GM23338 (cell line): Measurements from ENCODE around the gene SNX9.

ENCODE experiments used
- CREB1 ChIP-seq: fragments of 250-450 bp; sonication (Bioruptor Pico); IDR thresholded peaks from 2 replicates; pipeline ENCODE4 v1.5.0; 2020; ENCODE audit warnings: low read depth, mild to moderate bottlenecking, moderate library complexity
- EZH2 ChIP-seq: fragments of 200-600 bp; sonication (generic); IDR thresholded peaks from one replicate; pipeline ENCODE4 v1.8.0; 2017; ENCODE audit warnings: antibody characterized with exemption, mild to moderate bottlenecking, low read depth; ENCODE audit not compliant: unreplicated experiment
- EZH2phosphoT487 ChIP-seq: fragments of 200-600 bp; sonication (generic); IDR thresholded peaks from one replicate; pipeline ENCODE4 v1.8.1; 2018; ENCODE audit warnings: antibody characterized with exemption; ENCODE audit not compliant: unreplicated experiment
- JUNB ChIP-seq: IDR thresholded peaks from one replicate; pipeline ENCODE4 v1.6.1; 2016; ENCODE audit warnings: antibody characterized with exemption; ENCODE audit not compliant: unreplicated experiment
- NANOG ChIP-seq: IDR thresholded peaks from 2 replicates; pipeline ENCODE4 v1.6.1; 2016; ENCODE audit warnings: antibody characterized with exemption, borderline replicate concordance
- POLR2AphosphoS5 ChIP-seq: IDR thresholded peaks from 2 replicates; pipeline ENCODE4 v1.6.1; 2016; ENCODE audit warnings: antibody characterized with exemption, low read depth
- STAT1 ChIP-seq: IDR thresholded peaks from one replicate; pipeline ENCODE4 v1.6.1; 2016; ENCODE audit warnings: antibody characterized with exemption; ENCODE audit not compliant: unreplicated experiment
- ZNF114 ChIP-seq: fragments of 250-450 bp; sonication (Bioruptor Pico); IDR thresholded peaks from 2 replicates; pipeline ENCODE4 v1.5.0; 2020; ENCODE audit warnings: mild to moderate bottlenecking, moderate library complexity
- ZNF331 ChIP-seq: fragments of 250-450 bp; sonication (Bioruptor Pico); IDR thresholded peaks from 2 replicates; pipeline ENCODE4 v1.5.0; 2020; ENCODE audit warnings: low read depth, mild to moderate bottlenecking, moderate library complexity
- TF ChIP-seq, protein P1 (sequence below), 2 experiments: fragments of 200-600 bp in 1 of 2; sonication (generic) in 1 of 2; conservative IDR thresholded peaks; 2 replicates each; pipeline versions ENCODE4 v1.5.1 to v1.6.1; 2016 to 2017; ENCODE audit warnings: antibody characterized with exemption in 2 of 2, low read depth in 2 of 2, mild to moderate bottlenecking in 2 of 2, moderate library complexity in 1 of 2
- TF ChIP-seq, protein P2 (sequence below): IDR thresholded peaks from one replicate; pipeline ENCODE4 v1.6.1; 2018; ENCODE audit warnings: antibody characterized with exemption; ENCODE audit not compliant: unreplicated experiment
- TF ChIP-seq, protein P3 (sequence below): IDR thresholded peaks from 2 replicates; pipeline ENCODE4 v1.6.1; 2016; ENCODE audit warnings: antibody characterized with exemption
- TF ChIP-seq, protein P4 (sequence below): fragments of 250-450 bp; sonication (Bioruptor Pico); IDR thresholded peaks from 2 replicates; pipeline ENCODE4 v1.5.0; 2020; ENCODE audit warnings: mild to moderate bottlenecking, moderate library complexity

DNA sequence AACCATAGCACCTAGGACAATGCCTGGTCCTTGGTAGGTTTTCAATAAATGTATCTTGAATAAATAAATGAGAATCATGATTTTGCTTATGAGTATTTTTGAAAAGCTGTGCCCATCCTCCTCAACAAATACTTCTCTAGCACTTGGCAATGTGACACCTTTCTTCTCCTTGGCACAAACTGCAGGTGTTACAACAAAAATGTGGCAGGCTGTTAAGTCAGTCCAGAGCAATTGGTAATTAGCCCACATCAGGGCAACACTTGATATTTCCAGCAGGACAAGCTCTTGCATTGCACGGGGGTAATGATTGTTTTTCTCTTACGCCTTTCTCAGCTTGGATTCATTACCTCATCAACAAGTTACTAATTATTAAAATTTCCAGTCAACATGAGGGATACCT, 31.6 kb upstream of the SNX9 start:
- TF ChIP-seq, protein P1, sequence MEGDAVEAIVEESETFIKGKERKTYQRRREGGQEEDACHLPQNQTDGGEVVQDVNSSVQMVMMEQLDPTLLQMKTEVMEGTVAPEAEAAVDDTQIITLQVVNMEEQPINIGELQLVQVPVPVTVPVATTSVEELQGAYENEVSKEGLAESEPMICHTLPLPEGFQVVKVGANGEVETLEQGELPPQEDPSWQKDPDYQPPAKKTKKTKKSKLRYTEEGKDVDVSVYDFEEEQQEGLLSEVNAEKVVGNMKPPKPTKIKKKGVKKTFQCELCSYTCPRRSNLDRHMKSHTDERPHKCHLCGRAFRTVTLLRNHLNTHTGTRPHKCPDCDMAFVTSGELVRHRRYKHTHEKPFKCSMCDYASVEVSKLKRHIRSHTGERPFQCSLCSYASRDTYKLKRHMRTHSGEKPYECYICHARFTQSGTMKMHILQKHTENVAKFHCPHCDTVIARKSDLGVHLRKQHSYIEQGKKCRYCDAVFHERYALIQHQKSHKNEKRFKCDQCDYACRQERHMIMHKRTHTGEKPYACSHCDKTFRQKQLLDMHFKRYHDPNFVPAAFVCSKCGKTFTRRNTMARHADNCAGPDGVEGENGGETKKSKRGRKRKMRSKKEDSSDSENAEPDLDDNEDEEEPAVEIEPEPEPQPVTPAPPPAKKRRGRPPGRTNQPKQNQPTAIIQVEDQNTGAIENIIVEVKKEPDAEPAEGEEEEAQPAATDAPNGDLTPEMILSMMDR (conservative IDR thresholded peaks at IDR 0.05; ENCODE audit: low read depth in 2 of 2), result no peak
- TF ChIP-seq POLR2AphosphoS5 (no peak), EZH2phosphoT487 (no peak), EZH2 (no peak), JUNB (no peak), NANOG (no peak), ZNF331 (CRISPR knock-in tag) (no peak), STAT1 (no peak), CREB1 (CRISPR knock-in tag) (no peak), ZNF114 (CRISPR knock-in tag) (no peak)
- TF ChIP-seq, protein P2, sequence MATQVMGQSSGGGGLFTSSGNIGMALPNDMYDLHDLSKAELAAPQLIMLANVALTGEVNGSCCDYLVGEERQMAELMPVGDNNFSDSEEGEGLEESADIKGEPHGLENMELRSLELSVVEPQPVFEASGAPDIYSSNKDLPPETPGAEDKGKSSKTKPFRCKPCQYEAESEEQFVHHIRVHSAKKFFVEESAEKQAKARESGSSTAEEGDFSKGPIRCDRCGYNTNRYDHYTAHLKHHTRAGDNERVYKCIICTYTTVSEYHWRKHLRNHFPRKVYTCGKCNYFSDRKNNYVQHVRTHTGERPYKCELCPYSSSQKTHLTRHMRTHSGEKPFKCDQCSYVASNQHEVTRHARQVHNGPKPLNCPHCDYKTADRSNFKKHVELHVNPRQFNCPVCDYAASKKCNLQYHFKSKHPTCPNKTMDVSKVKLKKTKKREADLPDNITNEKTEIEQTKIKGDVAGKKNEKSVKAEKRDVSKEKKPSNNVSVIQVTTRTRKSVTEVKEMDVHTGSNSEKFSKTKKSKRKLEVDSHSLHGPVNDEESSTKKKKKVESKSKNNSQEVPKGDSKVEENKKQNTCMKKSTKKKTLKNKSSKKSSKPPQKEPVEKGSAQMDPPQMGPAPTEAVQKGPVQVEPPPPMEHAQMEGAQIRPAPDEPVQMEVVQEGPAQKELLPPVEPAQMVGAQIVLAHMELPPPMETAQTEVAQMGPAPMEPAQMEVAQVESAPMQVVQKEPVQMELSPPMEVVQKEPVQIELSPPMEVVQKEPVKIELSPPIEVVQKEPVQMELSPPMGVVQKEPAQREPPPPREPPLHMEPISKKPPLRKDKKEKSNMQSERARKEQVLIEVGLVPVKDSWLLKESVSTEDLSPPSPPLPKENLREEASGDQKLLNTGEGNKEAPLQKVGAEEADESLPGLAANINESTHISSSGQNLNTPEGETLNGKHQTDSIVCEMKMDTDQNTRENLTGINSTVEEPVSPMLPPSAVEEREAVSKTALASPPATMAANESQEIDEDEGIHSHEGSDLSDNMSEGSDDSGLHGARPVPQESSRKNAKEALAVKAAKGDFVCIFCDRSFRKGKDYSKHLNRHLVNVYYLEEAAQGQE, result no peak
- TF ChIP-seq, protein P3, sequence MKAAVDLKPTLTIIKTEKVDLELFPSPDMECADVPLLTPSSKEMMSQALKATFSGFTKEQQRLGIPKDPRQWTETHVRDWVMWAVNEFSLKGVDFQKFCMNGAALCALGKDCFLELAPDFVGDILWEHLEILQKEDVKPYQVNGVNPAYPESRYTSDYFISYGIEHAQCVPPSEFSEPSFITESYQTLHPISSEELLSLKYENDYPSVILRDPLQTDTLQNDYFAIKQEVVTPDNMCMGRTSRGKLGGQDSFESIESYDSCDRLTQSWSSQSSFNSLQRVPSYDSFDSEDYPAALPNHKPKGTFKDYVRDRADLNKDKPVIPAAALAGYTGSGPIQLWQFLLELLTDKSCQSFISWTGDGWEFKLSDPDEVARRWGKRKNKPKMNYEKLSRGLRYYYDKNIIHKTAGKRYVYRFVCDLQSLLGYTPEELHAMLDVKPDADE, result no peak
- TF ChIP-seq, protein P4, sequence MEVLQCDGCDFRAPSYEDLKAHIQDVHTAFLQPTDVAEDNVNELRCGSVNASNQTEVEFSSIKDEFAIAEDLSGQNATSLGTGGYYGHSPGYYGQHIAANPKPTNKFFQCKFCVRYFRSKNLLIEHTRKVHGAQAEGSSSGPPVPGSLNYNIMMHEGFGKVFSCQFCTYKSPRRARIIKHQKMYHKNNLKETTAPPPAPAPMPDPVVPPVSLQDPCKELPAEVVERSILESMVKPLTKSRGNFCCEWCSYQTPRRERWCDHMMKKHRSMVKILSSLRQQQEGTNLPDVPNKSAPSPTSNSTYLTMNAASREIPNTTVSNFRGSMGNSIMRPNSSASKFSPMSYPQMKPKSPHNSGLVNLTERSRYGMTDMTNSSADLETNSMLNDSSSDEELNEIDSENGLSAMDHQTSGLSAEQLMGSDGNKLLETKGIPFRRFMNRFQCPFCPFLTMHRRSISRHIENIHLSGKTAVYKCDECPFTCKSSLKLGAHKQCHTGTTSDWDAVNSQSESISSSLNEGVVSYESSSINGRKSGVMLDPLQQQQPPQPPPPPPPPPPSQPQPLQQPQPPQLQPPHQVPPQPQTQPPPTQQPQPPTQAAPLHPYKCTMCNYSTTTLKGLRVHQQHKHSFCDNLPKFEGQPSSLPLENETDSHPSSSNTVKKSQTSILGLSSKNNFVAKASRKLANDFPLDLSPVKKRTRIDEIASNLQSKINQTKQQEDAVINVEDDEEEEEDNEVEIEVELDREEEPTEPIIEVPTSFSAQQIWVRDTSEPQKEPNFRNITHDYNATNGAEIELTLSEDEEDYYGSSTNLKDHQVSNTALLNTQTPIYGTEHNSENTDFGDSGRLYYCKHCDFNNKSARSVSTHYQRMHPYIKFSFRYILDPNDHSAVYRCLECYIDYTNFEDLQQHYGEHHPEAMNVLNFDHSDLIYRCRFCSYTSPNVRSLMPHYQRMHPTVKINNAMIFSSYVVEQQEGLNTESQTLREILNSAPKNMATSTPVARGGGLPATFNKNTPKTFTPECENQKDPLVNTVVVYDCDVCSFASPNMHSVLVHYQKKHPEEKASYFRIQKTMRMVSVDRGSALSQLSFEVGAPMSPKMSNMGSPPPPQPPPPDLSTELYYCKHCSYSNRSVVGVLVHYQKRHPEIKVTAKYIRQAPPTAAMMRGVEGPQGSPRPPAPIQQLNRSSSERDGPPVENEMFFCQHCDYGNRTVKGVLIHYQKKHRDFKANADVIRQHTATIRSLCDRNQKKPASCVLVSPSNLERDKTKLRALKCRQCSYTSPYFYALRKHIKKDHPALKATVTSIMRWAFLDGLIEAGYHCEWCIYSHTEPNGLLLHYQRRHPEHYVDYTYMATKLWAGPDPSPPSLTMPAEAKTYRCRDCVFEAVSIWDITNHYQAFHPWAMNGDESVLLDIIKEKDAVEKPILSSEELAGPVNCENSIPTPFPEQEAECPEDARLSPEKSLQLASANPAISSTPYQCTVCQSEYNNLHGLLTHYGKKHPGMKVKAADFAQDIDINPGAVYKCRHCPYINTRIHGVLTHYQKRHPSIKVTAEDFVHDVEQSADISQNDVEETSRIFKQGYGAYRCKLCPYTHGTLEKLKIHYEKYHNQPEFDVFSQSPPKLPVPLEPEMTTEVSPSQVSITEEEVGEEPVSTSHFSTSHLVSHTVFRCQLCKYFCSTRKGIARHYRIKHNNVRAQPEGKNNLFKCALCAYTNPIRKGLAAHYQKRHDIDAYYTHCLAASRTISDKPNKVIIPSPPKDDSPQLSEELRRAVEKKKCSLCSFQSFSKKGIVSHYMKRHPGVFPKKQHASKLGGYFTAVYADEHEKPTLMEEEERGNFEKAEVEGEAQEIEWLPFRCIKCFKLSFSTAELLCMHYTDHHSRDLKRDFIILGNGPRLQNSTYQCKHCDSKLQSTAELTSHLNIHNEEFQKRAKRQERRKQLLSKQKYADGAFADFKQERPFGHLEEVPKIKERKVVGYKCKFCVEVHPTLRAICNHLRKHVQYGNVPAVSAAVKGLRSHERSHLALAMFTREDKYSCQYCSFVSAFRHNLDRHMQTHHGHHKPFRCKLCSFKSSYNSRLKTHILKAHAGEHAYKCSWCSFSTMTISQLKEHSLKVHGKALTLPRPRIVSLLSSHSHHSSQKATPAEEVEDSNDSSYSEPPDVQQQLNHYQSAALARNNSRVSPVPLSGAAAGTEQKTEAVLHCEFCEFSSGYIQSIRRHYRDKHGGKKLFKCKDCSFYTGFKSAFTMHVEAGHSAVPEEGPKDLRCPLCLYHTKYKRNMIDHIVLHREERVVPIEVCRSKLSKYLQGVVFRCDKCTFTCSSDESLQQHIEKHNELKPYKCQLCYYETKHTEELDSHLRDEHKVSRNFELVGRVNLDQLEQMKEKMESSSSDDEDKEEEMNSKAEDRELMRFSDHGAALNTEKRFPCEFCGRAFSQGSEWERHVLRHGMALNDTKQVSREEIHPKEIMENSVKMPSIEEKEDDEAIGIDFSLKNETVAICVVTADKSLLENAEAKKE (CRISPR knock-in tag), result no peak
